ENCODE results near the gene ZCCHC24.

Gene ZCCHC24

GRCh38 chr10:79444199-79445119 lies 965 bp downstream of the ZCCHC24 start:
- H3K27me3 Mint-ChIP-seq, result peaks cover 14% of the 10 kb centered on the region
- no peaks in the 10 kb centered on the region for H3K9me3 Mint-ChIP-seq
- peaks cover 28% of the 10 kb centered on the region for H3K4me1 Mint-ChIP-seq (ENCODE audit: low read depth)
- H3K36me3 Mint-ChIP-seq (ENCODE audit: low read depth), result no peaks in the 10 kb centered on the region
- peak overlapping the region; percentile 49 for H3K27ac Mint-ChIP-seq
- peak overlapping the region; percentile 74 for H3K4me3 Mint-ChIP-seq

GRCh38 chr10:79443338-79444198 lies 1.9 kb downstream of the ZCCHC24 start:
- Mint-ChIP-seq H3K4me1 (ENCODE audit: low read depth) (peaks cover 28% of the 10 kb centered on the region), H3K9me3 (no peaks in the 10 kb centered on the region), H3K36me3 (ENCODE audit: low read depth) (no peaks in the 10 kb centered on the region), H3K27ac (no peak overlapping the region), H3K27me3 (peaks cover 14% of the 10 kb centered on the region), H3K4me3 (peak overlapping the region; percentile 74)

- Mint-ChIP-seq H3K9me3 (no peaks in the 10 kb centered on the region), H3K4me1 (ENCODE audit: low read depth) (peaks cover 28% of the 10 kb centered on the region), H3K4me3 (no peak overlapping the region)
Observed at GRCh38 chr10:79442171-79443040, 3.0 kb downstream of the ZCCHC24 start.

GRCh38 chr10:79441433-79441832 lies 4.0 kb downstream of the ZCCHC24 start:
- Mint-ChIP-seq H3K9me3 (no peaks in the 10 kb centered on the region), H3K4me1 (ENCODE audit: low read depth) (peaks cover 22% of the 10 kb centered on the region), H3K4me3 (no peak overlapping the region), H3K27me3 (peaks cover 9% of the 10 kb centered on the region), H3K36me3 (ENCODE audit: low read depth) (no peaks in the 10 kb centered on the region), H3K27ac (no peak overlapping the region)

More at GRCh38 chr10:79442171-79443040, 3.0 kb downstream of the ZCCHC24 start:
- H3K36me3 Mint-ChIP-seq (ENCODE audit: low read depth), result no peaks in the 10 kb centered on the region
- no peak overlapping the region for H3K27ac Mint-ChIP-seq
- peaks cover 14% of the 10 kb centered on the region for H3K27me3 Mint-ChIP-seq

- Mint-ChIP-seq H3K4me3 (no peak overlapping the region), H3K36me3 (ENCODE audit: low read depth) (no peaks in the 10 kb centered on the region), H3K4me1 (ENCODE audit: low read depth) (peaks cover 21% of the 10 kb centered on the region), H3K9me3 (no peaks in the 10 kb centered on the region), H3K27ac (no peak overlapping the region), H3K27me3 (peaks cover 9% of the 10 kb centered on the region)
Observed at GRCh38 chr10:79440281-79440680, 5.1 kb downstream of the ZCCHC24 start.

GRCh38 chr10:79438699-79439085 lies 6.7 kb downstream of the ZCCHC24 start:
- H3K36me3 Mint-ChIP-seq (ENCODE audit: low read depth), result no peaks in the 10 kb centered on the region
- no peak overlapping the region for H3K27ac Mint-ChIP-seq
- peaks cover 4% of the 10 kb centered on the region for H3K27me3 Mint-ChIP-seq
- peaks cover 27% of the 10 kb centered on the region for H3K4me1 Mint-ChIP-seq (ENCODE audit: low read depth)
- no peaks in the 10 kb centered on the region for H3K9me3 Mint-ChIP-seq
- H3K4me3 Mint-ChIP-seq, result no peak overlapping the region

- H3K9me3 Mint-ChIP-seq, result no peaks in the 10 kb centered on the region
- H3K27me3 Mint-ChIP-seq, result no peaks in the 10 kb centered on the region
- no peak overlapping the region for H3K4me3 Mint-ChIP-seq
- no peaks in the 10 kb centered on the region for H3K36me3 Mint-ChIP-seq (ENCODE audit: low read depth)
- H3K27ac Mint-ChIP-seq, result no peak overlapping the region
- H3K4me1 Mint-ChIP-seq (ENCODE audit: low read depth), result peaks cover 22% of the 10 kb centered on the region
Observed at GRCh38 chr10:79438021-79438698, 7.3 kb downstream of the ZCCHC24 start.

- no peaks in the 10 kb centered on the region for H3K36me3 Mint-ChIP-seq (ENCODE audit: low read depth)
- H3K9me3 Mint-ChIP-seq, result no peaks in the 10 kb centered on the region
- no peaks in the 10 kb centered on the region for H3K27me3 Mint-ChIP-seq
- H3K4me3 Mint-ChIP-seq, result no peak overlapping the region
- H3K27ac Mint-ChIP-seq, result no peak overlapping the region
- H3K4me1 Mint-ChIP-seq (ENCODE audit: low read depth), result peaks cover 20% of the 10 kb centered on the region
Observed at GRCh38 chr10:79437111-79437814, 8.2 kb downstream of the ZCCHC24 start.

- H3K27me3 Mint-ChIP-seq, result no peaks in the 10 kb centered on the region
- H3K4me1 Mint-ChIP-seq (ENCODE audit: low read depth), result peaks cover 20% of the 10 kb centered on the region
- H3K27ac Mint-ChIP-seq, result no peak overlapping the region
- H3K36me3 Mint-ChIP-seq (ENCODE audit: low read depth), result no peaks in the 10 kb centered on the region
- no peak overlapping the region for H3K4me3 Mint-ChIP-seq
- H3K9me3 Mint-ChIP-seq, result no peaks in the 10 kb centered on the region
Observed at GRCh38 chr10:79436850-79437103, 8.6 kb downstream of the ZCCHC24 start.

GRCh38 chr10:79436066-79436849 lies 9.2 kb downstream of the ZCCHC24 start:
- H3K27me3 Mint-ChIP-seq, result no peaks in the 10 kb centered on the region
- peak overlapping the region; percentile 61 for H3K27ac Mint-ChIP-seq
- no peak overlapping the region for H3K4me3 Mint-ChIP-seq
- H3K9me3 Mint-ChIP-seq, result no peaks in the 10 kb centered on the region
- H3K36me3 Mint-ChIP-seq (ENCODE audit: low read depth), result no peaks in the 10 kb centered on the region
- H3K4me1 Mint-ChIP-seq (ENCODE audit: low read depth), result peaks cover 20% of the 10 kb centered on the region

GRCh38 chr10:79435271-79436065 lies 10.0 kb downstream of the ZCCHC24 start:
- Mint-ChIP-seq H3K27me3 (no peaks in the 10 kb centered on the region), H3K27ac (no peak overlapping the region), H3K4me3 (no peak overlapping the region), H3K9me3 (no peaks in the 10 kb centered on the region), H3K36me3 (ENCODE audit: low read depth) (no peaks in the 10 kb centered on the region), H3K4me1 (ENCODE audit: low read depth) (peaks cover 20% of the 10 kb centered on the region)

- Mint-ChIP-seq H3K9me3 (no peaks in the 10 kb centered on the region), H3K36me3 (ENCODE audit: low read depth) (no peaks in the 10 kb centered on the region), H3K27me3 (no peaks in the 10 kb centered on the region), H3K27ac (peak overlapping the region; percentile 85), H3K4me3 (peak overlapping the region; percentile 33), H3K4me1 (ENCODE audit: low read depth) (peaks cover 20% of the 10 kb centered on the region)
Observed at GRCh38 chr10:79434821-79435251, 10.6 kb downstream of the ZCCHC24 start.

Measured in stimulated activated naive CD8-positive, alpha-beta T cell treated with anti-CD3 and anti-CD28 coated beads, Interleukin-15, Interleukin-2, amounts not matched to agents 100 ng/mL and 50 ng/mL, for 24 hours (primary cell).